GM10847 (cell line): Measurements from ENCODE around the gene PRKAR1B.

Experiments used
- POLR2A ChIP-seq: IDR thresholded peaks from 2 replicates; pipeline ENCODE4 v1.6.1; 2011; ENCODE audit not compliant: insufficient read length; ENCODE audit errors: extremely low read depth

The PRKAR1B gene

GRCh38 chr7:633381-634018 lies 93.6 kb downstream of the PRKAR1B start:
- no peak for TF ChIP-seq POLR2A

GRCh38 chr7:632831-633210 lies 94.3 kb downstream of the PRKAR1B start:
- TF ChIP-seq POLR2A, result no peak

GRCh38 chr7:631964-632830 lies 94.9 kb downstream of the PRKAR1B start:
- TF ChIP-seq POLR2A, result no peak

GRCh38 chr7:631291-631711 lies 95.8 kb downstream of the PRKAR1B start:
- TF ChIP-seq POLR2A, result no peak

- TF ChIP-seq POLR2A, result no peak
Measured at GRCh38 chr7:630539-630938, 96.5 kb downstream of the PRKAR1B start.

- TF ChIP-seq POLR2A, result no peak
Measured at GRCh38 chr7:630111-630511, 97.0 kb downstream of the PRKAR1B start.

GRCh38 chr7:628826-629225 lies 98.3 kb downstream of the PRKAR1B start:
- no peak for TF ChIP-seq POLR2A

GRCh38 chr7:628402-628763 lies 98.7 kb downstream of the PRKAR1B start:
- no peak for TF ChIP-seq POLR2A

GRCh38 chr7:627661-628401 lies 99.2 kb downstream of the PRKAR1B start:
- no peak for TF ChIP-seq POLR2A

GRCh38 chr7:625376-625971 lies 101.6 kb downstream of the PRKAR1B start:
- no peak for TF ChIP-seq POLR2A

- TF ChIP-seq POLR2A, result no peak
Measured at GRCh38 chr7:623464-623863, 103.6 kb downstream of the PRKAR1B start.

GRCh38 chr7:621572-622285 lies 105.4 kb downstream of the PRKAR1B start:
- no peak for TF ChIP-seq POLR2A

- TF ChIP-seq POLR2A, result no peak
Measured at GRCh38 chr7:620885-621284, 106.2 kb downstream of the PRKAR1B start.

- no peak for TF ChIP-seq POLR2A
Measured at GRCh38 chr7:620056-620455, 107.0 kb downstream of the PRKAR1B start.

GRCh38 chr7:619368-619840 lies 107.7 kb downstream of the PRKAR1B start:
- no peak for TF ChIP-seq POLR2A
